ENCODE measurements around the gene TAS2R41.

Gene TAS2R41, protein sequence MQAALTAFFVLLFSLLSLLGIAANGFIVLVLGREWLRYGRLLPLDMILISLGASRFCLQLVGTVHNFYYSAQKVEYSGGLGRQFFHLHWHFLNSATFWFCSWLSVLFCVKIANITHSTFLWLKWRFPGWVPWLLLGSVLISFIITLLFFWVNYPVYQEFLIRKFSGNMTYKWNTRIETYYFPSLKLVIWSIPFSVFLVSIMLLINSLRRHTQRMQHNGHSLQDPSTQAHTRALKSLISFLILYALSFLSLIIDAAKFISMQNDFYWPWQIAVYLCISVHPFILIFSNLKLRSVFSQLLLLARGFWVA

DNA sequence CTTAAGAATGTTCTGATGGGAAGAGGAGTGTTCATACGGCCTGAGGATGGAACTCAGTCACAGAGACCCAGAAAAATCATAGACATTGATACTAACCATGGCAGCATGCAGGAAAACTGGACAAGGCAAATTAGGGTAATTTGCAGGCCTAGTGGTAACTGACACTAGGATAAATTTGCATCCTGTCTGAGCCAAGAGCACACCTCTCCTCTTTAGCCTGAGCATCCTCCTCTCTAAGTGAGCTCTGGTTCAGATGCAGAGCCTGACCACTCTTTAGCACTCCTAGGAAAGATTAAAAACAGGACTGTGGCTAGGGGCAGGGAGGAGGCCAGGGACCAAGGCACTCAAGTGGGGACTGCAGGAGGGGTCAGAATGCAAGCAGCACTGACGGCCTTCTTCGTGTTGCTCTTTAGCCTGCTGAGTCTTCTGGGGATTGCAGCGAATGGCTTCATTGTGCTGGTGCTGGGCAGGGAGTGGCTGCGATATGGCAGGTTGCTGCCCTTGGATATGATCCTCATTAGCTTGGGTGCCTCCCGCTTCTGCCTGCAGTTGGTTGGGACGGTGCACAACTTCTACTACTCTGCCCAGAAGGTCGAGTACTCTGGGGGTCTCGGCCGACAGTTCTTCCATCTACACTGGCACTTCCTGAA is at the start of gene TAS2R41:
Gene TAS2R41 (plus strand): TSS at position 373 of the 650 bp plus-strand sequence. CDS start 0 bp downstream, at position 373.
- no peak within 1 kb of the TSS for H3K9ac ChIP-seq (ENCODE audit: low read length)
- no peaks in the 10 kb centered on the region for H3F3A ChIP-seq (ENCODE audit: insufficient read depth)
- TF ChIP-seq, protein P1, sequence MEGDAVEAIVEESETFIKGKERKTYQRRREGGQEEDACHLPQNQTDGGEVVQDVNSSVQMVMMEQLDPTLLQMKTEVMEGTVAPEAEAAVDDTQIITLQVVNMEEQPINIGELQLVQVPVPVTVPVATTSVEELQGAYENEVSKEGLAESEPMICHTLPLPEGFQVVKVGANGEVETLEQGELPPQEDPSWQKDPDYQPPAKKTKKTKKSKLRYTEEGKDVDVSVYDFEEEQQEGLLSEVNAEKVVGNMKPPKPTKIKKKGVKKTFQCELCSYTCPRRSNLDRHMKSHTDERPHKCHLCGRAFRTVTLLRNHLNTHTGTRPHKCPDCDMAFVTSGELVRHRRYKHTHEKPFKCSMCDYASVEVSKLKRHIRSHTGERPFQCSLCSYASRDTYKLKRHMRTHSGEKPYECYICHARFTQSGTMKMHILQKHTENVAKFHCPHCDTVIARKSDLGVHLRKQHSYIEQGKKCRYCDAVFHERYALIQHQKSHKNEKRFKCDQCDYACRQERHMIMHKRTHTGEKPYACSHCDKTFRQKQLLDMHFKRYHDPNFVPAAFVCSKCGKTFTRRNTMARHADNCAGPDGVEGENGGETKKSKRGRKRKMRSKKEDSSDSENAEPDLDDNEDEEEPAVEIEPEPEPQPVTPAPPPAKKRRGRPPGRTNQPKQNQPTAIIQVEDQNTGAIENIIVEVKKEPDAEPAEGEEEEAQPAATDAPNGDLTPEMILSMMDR (IDR thresholded peaks at IDR 0.05; ENCODE audit: insufficient read depth, low read length, poor library complexity, severe bottlenecking) = no peak
- TF ChIP-seq EZH2phosphoT487 (conservative IDR thresholded peaks at IDR 0.05; ENCODE audit: low read length) = no peak
- H3K27ac ChIP-seq (ENCODE audit: low read depth, low read length) = no peak within 1 kb of the TSS
- no peaks in the 10 kb centered on the region for H3K79me2 ChIP-seq (ENCODE audit: insufficient read depth, low read length)
- no peaks in the 10 kb centered on the region for H3K9me3 ChIP-seq (ENCODE audit: insufficient read depth, low read length)
- no peak within 1 kb of the TSS for H3K4me2 ChIP-seq (ENCODE audit: low read depth, low read length, poor library complexity, severe bottlenecking)
- no peaks in the 10 kb centered on the region for H4K20me1 ChIP-seq (ENCODE audit: low read depth, low read length)
- H3K9me2 ChIP-seq (replicated peaks; ENCODE audit: insufficient read depth, low read length) = no peaks in the 10 kb centered on the region
- H2AFZ ChIP-seq (ENCODE audit: low read depth, low read length, severe bottlenecking) = no peak within 1 kb of the TSS
- no peak within 1 kb of the TSS for H3K4me3 ChIP-seq (ENCODE audit: insufficient read depth, low read length, poor library complexity, severe bottlenecking)
- H3K27me3 ChIP-seq (ENCODE audit: low read length) = no peaks in the 10 kb centered on the region
- H3K36me3 ChIP-seq (ENCODE audit: low read length) = no peaks in the 10 kb centered on the region

- Histone ChIP-seq H4K20me1 (ENCODE audit: low read depth, low read length) (no peaks in the 10 kb centered on the region), H3K27ac (ENCODE audit: low read depth, low read length) (no peak overlapping the region), H3K9me3 (ENCODE audit: insufficient read depth, low read length) (no peaks in the 10 kb centered on the region), H3K9ac (ENCODE audit: low read length) (no peak overlapping the region), H3K9me2 (replicated peaks; ENCODE audit: insufficient read depth, low read length) (no peaks in the 10 kb centered on the region), H3F3A (ENCODE audit: insufficient read depth) (no peaks in the 10 kb centered on the region), H3K4me3 (ENCODE audit: insufficient read depth, low read length, poor library complexity, severe bottlenecking) (no peak overlapping the region), H3K4me2 (ENCODE audit: low read depth, low read length, poor library complexity, severe bottlenecking) (no peak overlapping the region), H3K79me2 (ENCODE audit: insufficient read depth, low read length) (no peaks in the 10 kb centered on the region), H3K27me3 (ENCODE audit: low read length) (no peaks in the 10 kb centered on the region), H3K36me3 (ENCODE audit: low read length) (no peaks in the 10 kb centered on the region), H2AFZ (ENCODE audit: low read depth, low read length, severe bottlenecking) (no peak overlapping the region)
- TF ChIP-seq EZH2phosphoT487 (conservative IDR thresholded peaks at IDR 0.05; ENCODE audit: low read length) = no peak
- TF ChIP-seq, protein P1 (IDR thresholded peaks at IDR 0.05; ENCODE audit: insufficient read depth, low read length, poor library complexity, severe bottlenecking) = no peak
Measured at GRCh38 chr7:143429770-143430698, 47.6 kb upstream of the TAS2R41 start.

DNA sequence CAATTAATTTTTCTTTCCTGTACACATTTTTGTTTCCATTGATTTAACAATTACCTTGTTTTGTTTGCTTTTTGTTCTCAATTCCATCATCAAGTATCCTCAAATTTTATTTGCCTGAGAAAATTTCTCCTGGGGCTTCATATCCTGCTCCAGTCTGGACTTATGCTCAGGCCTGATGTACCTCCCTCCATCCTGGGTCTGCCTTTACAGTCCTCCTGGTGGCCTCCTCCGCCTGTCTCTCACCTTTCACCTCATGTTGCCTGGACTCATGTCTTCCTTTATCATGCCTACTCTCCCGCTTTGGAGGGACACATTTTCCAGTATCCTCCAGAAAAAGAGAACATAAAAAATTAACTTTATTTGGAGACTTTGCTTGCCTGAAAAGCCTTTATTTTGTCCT is 46.6 kb upstream of the TAS2R41 start:
- H3K9me2 ChIP-seq (replicated peaks; ENCODE audit: insufficient read depth, low read length) = no peaks in the 10 kb centered on the region
- H3K27ac ChIP-seq (ENCODE audit: low read depth, low read length) = no peak overlapping the region
- no peak overlapping the region for H3K9ac ChIP-seq (ENCODE audit: low read length)
- H4K20me1 ChIP-seq (ENCODE audit: low read depth, low read length) = no peaks in the 10 kb centered on the region
- no peak overlapping the region for H3K4me2 ChIP-seq (ENCODE audit: low read depth, low read length, poor library complexity, severe bottlenecking)
- no peaks in the 10 kb centered on the region for H3K79me2 ChIP-seq (ENCODE audit: insufficient read depth, low read length)
- H3K4me3 ChIP-seq (ENCODE audit: insufficient read depth, low read length, poor library complexity, severe bottlenecking) = no peak overlapping the region
- TF ChIP-seq, protein P1 (IDR thresholded peaks at IDR 0.05; ENCODE audit: insufficient read depth, low read length, poor library complexity, severe bottlenecking) = no peak
- no peak for TF ChIP-seq EZH2phosphoT487 (conservative IDR thresholded peaks at IDR 0.05; ENCODE audit: low read length)
- H2AFZ ChIP-seq (ENCODE audit: low read depth, low read length, severe bottlenecking) = no peak overlapping the region
- no peaks in the 10 kb centered on the region for H3F3A ChIP-seq (ENCODE audit: insufficient read depth)
- no peaks in the 10 kb centered on the region for H3K36me3 ChIP-seq (ENCODE audit: low read length)
- H3K9me3 ChIP-seq (ENCODE audit: insufficient read depth, low read length) = no peaks in the 10 kb centered on the region
- no peaks in the 10 kb centered on the region for H3K27me3 ChIP-seq (ENCODE audit: low read length)
